WTC11 (cell line): Measurements from ENCODE around the gene TRIM38.

Experiments
- ATF2 ChIP-seq: sonication (generic); formaldehyde crosslinking; IDR thresholded peaks from 2 replicates; pipeline ENCODE4 v1.8.1; 2022; ENCODE audit warnings: low read depth, missing genetic modification reagents, borderline replicate concordance
- CREB1 ChIP-seq: sonication (generic); formaldehyde crosslinking; IDR thresholded peaks from 2 replicates; pipeline ENCODE4 v1.8.0; 2023; ENCODE audit warnings: mild to moderate bottlenecking, missing genetic modification reagents
- ELF4 ChIP-seq: sonication (generic); formaldehyde crosslinking; IDR thresholded peaks from 2 replicates; pipeline ENCODE4 v1.8.1; 2022; ENCODE audit warnings: low read depth, mild to moderate bottlenecking, moderate library complexity, missing genetic modification reagents
- MLX ChIP-seq: sonication (generic); formaldehyde crosslinking; IDR thresholded peaks from 2 replicates; pipeline ENCODE4 v1.8.1; 2023; ENCODE audit warnings: mild to moderate bottlenecking, missing genetic modification reagents, moderate library complexity
- NR1H2 ChIP-seq: sonication (generic); formaldehyde crosslinking; IDR thresholded peaks from 2 replicates; pipeline ENCODE4 v1.9.0; 2021; ENCODE audit warnings: mild to moderate bottlenecking, moderate library complexity, missing genetic modification reagents
- RELA ChIP-seq: sonication (generic); formaldehyde crosslinking; IDR thresholded peaks from 2 replicates; pipeline ENCODE4 v1.8.1; 2022; ENCODE audit warnings: missing genetic modification reagents, mild to moderate bottlenecking, borderline replicate concordance
- USF2 ChIP-seq: sonication (generic); formaldehyde crosslinking; IDR thresholded peaks from 2 replicates; pipeline ENCODE4 v1.8.1; 2023; ENCODE audit warnings: mild to moderate bottlenecking, missing genetic modification reagents, moderate library complexity
- TF ChIP-seq, protein P1 (sequence below): fragments of 200-600 bp; IDR thresholded peaks from 2 replicates; pipeline ENCODE4 v1.8.0; 2022; ENCODE audit warnings: antibody characterized with exemption

- TF ChIP-seq NR1H2 (CRISPR knock-in tag) (no peak), MLX (CRISPR knock-in tag) (no peak), CREB1 (CRISPR knock-in tag) (no peak), ATF2 (CRISPR knock-in tag) (no peak), ELF4 (CRISPR knock-in tag) (no peak), RELA (CRISPR knock-in tag) (no peak), USF2 (CRISPR knock-in tag) (no peak)
- TF ChIP-seq, protein P1, sequence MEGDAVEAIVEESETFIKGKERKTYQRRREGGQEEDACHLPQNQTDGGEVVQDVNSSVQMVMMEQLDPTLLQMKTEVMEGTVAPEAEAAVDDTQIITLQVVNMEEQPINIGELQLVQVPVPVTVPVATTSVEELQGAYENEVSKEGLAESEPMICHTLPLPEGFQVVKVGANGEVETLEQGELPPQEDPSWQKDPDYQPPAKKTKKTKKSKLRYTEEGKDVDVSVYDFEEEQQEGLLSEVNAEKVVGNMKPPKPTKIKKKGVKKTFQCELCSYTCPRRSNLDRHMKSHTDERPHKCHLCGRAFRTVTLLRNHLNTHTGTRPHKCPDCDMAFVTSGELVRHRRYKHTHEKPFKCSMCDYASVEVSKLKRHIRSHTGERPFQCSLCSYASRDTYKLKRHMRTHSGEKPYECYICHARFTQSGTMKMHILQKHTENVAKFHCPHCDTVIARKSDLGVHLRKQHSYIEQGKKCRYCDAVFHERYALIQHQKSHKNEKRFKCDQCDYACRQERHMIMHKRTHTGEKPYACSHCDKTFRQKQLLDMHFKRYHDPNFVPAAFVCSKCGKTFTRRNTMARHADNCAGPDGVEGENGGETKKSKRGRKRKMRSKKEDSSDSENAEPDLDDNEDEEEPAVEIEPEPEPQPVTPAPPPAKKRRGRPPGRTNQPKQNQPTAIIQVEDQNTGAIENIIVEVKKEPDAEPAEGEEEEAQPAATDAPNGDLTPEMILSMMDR = no peak
Measured at GRCh38 chr6:26028212-26028745, 65.7 kb downstream of the TRIM38 start.
